Dermis microvascular lymphatic vessel endothelial cell (primary cell): ENCODE data around the gene TMEM269. TPM values are rescaled to one million over a fixed set of nuclear protein-coding genes. Genes with fewer than 3 reads are reported as not detected.
A peak's percentile ranks its signal among the peaks of the same experiment; 100 is the strongest.

ENCODE experiments used
- DNase-seq, 2 donors: peaks; one replicate each; pipeline versions ENCODE4 v3.0.0 to v3.0.0-alpha.2; 2010; ENCODE audit warnings: low read depth in 2 of 2
- total RNA-seq: library from RNA; depleted of rRNA; stranded (reverse); fragments of >200 nt; gene quantifications from 2 replicates; pipeline ENCODE4 v1.2.1, GENCODE V29; 2014

The TMEM269 gene
- total RNA-seq, 1 donor from 2014 or later, result not detected

DNA sequence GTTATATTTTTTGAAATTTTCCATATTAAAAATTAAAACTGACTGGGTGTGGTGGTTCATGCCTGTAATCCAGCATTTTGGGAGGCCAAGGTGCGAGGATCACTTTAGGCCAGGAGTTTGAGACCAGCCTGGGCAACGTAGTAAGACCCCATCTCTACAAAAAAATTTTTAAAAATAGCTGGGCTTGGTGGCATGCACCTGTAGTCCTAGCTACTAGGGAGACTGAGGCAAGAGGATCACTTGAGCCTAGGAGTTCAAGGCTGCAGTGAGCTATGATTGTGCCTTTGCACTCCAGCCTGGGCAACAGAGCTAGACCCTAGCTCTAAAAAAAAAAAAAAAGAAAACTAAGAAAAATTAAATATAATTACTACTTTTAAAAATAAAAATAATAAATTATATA, 36.9 kb downstream of the TMEM269 start:
- DNase-seq, result no peak

DNA sequence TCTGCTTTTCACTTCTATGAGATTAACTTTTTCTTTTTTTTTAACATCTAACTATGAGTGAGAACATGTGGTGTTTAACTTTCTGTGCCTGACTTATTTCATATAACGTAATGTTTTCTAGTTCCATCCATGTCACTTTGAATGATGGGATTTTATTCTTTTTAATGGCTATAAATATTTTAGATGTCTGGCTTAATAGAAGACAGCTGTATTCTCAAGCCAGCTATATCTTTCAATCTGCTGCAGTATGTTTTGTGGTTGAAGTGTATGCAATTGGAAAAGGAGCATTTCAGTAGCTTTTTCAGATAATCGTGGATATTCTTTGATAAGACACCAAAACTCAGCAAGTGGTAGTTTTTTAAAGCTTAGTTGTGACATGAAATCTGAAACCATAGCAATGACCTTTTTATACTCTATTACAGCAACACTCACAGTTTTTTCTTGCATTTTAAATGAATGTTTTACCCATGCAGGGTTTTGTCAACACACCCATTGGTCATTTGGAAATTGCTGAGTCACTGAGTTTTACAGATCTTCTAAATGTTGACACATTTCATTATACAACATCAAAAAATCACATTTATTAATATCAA, 38.1 kb downstream of the TMEM269 start:
- DNase-seq, result no peak

DNA sequence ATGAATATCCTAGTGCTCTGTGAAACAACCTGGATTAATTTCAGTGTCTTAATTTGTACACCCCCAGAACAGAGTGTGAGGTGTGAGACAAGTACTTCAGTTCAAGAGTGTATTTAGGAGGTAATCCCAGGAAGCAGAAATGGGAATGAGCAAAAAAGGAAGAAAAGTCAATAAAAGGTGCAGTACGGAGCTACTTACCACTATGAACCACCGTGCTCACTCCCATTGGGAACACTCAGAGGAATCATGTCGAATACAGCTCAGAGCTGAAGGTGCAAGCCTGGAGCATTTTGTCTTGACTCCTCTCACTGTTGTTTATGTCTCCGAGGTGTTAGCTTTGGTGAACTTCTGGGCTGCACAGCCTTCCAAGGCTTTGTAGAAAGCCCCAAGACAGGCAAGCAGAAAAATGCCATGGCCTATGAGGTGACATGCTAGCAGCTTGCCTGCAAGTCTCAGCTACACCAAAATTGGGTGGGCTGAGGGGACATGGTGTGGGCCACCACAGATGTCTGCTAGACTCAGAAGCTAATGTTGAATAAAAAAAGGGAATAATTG, 39.8 kb downstream of the TMEM269 start:
- no peak for DNase-seq

DNA sequence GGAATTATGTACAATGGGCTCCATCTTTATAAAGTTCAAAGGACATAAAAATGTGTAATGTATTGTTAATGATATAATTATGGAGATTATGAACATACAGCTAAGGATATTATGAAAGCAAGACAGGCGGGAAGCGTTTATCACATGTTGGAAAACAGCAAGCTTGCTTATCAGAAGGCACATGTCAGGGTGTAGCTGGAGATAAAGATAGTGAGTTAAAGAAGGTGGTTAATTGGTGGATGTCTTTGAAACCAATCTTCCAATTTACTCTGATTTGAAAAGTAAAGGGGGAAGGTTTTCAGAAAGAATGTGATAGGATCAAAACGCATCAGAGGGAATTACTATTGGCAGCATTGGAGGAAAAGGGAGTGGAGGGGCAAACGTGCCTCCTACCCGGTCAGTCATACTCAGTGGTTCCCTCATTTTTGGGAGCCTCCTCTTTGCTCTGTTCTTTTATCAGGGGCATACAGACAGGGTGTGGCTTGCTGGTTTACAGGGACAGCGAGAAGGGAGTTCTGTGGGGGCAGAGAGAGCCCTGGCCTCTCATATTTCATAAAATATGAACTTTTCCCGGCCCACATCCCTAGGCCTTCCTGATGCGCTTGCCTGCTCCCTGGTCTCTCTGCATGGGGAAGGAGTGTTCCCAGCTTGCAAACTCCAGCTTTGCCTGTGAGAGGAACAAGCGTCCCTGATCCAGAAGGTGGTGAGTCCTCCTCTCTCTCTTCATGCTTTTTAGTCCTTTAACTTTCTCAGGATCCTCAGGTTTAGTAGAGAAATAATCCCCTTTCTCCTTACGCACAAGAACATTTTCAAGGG, 40.5 kb downstream of the TMEM269 start:
- DNase-seq, result no peak

DNA sequence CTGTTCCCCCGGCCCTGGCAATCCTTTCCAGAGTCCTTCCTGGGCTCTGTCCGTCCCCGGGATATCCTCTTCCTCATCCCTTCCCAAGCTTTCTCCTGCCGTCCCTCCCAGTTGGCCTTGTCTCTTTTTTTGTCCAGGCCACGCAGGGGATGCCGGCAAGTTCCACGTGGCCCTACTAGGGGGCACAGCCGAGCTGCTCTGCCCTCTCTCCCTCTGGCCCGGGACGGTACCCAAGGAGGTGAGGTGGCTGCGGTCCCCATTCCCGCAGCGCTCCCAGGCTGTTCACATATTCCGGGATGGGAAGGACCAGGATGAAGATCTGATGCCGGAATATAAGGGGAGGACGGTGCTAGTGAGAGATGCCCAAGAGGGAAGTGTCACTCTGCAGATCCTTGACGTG, 45.8 kb downstream of the TMEM269 start:
- no peak for DNase-seq

DNA sequence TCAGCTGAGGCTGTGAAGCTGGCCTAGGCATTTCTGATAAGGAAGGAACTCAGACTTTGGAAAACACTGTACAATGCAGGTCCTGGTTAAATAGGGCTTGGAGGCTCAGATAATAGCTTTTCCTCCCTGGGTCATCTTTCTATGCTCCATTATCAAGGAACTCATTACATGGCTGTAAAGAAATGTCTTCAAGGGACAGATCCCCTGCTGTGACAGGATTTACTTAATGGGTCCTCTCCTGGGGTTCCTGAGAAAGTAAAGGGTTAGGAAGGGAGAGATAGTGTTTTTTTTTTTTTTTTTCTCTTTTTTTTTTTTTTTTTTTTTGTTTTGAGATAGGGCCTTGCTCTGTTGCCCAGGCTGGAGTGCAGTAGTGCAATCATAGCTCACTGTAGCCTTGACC, 46.5 kb downstream of the TMEM269 start:
- DNase-seq, result no peak

DNA sequence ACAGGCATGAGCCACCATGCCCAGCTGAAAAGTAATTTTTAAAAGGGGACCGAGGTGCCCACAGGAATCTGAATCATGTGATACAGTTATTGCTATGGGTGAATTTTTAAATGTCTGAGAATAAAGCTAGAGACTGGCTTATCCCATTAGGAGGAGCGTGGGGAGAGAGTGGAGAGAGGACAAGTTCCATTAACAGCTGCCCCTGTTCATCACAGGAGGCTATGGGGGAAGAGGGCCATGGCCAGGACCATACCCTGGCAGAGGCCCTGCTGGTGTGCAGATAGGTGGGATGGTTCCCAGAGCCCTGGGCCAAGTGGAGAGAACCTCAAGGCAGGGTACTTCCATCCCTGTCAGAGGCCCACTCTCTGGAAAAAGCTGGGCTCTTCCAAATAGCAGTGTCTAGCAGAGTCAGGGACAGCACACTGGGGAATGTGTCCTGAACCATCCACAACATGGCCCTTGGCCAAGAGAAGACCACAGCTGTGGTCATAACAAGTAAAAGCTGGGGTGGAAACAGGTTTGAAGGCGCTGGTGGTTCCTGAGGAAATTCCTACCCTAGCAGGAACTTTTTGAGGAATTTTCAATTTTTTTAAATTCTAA, 48.0 kb downstream of the TMEM269 start:
- DNase-seq, result no peak

DNA sequence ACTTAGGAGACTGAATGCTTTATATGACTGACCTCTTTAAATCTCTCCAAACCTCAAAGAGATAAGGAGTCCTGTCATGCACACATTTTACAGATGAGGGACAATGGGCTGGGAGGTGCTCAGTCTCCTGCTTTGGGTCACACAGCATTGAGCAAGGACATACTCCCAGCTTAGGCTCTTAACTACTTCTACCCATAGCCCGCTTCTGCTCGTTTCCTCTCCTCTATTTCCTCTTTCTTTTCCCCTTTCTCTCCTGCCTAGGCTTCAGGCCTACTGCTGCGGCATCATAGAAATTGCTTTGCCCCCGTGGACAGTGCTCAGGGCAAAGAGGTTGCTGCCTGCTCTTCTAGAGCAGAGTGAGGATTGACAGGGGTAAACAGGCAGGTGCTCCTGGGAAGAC, 49.2 kb downstream of the TMEM269 start:
- no peak for DNase-seq

DNA sequence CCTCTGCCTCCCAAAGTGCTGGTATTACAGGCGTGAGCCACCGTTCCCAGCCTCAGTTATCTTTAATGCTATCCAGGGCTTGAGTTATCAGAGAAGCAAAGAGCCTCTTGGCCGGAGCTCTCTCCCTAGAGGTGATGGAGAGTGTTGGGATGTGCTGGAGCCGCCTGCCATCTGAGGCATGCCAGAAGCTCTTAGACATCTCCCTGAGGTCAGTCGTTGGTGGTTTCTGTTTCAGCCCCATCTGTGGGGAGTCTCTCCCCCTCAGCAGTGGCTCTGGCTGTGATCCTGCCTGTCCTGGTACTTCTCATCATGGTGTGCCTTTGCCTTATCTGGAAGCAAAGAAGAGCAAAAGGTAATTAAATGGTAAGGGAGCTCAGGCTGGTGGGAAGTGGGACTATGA, 50.0 kb downstream of the TMEM269 start:
- no peak for DNase-seq

DNA sequence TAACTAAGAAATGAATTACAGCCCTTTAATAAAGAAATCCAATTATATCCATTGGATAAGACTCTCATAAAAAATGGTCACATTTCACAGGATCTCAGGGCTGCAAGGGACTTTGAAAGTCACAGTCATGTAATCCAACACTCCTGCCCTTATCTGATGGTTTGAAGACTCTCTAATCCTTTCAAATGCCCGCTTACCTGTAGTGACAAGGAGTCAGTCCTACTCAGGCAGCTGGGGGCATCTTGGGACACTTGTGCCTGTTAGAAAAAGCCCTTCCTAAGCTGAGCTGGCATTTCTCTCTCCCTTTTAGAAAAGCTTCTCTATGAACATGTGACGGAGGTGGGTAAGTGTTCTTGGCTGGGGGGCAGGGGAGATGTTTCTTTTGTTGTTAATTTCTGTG, 50.6 kb downstream of the TMEM269 start:
- no peak for DNase-seq

DNA sequence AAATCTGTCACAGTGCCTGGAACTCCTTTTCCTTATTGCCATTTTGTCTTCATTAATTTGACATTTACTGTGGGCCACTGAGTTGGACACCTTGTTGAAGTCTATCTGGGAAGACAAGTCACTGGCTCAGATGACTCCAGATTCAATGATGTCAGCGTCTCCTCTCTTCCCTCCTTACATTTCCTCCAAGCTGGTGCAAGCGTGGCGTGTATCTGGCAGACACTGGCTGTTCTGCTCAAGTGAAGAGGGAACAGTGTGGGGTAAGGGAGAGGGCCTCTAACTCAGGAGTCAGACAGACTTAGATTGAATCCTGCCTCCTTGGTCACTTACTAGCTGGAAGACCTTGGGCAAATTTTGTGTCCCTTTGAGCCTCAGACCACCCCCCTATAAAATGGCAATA, 52.9 kb downstream of the TMEM269 start:
- no peak for DNase-seq

DNA sequence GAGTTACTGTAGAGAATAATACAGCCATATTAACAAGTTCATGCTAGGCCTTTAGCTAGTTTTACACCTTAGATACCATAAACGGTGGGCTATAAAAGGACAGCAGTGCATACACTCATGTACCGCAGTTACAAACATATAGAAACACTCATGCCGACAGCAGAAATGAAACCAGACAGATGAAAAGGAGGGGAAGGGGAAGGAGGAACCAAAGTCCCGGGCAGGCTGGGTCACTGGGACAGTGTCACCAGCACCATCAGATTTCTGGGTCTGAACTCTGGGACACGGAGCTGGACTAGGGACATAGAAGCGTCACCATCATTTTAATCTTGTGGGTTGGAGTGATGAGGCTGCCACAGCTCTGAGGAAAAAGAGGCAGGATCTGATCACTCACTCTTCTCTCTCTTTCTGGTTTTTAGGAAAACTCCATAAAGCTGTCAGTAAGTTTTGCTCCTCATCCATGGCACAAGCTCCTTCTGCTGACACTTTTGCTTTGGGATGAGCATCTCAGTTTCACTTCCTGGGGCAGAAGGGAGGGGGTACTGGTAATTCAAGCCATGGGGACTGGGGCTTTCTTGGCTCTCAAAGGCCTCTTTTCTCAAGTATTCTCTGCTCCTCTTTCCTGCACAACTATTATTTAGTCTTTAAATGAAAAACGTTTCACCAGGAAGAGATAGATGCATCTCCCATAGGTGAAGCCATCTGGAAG, 53.8 kb downstream of the TMEM269 start:
- DNase-seq, result no peak

DNA sequence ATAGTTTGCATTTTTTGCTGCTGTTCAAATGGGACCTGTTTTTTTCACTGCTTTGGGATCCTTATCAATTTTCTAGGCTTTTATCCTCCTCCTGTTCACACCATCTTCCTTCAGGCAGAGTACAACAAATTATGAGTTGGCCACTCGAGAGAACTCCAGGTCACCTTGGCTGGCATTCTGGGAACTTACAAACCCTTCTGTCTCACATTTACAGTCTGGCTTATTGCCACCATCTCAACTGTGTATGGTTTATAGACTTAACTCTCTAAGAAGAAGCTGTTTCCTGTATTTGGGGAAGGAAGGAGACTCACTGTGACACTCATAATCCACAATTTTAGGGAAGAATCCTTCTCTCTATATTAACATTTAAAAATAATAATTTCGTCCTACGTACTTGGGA, 56.2 kb downstream of the TMEM269 start:
- no peak for DNase-seq

DNA sequence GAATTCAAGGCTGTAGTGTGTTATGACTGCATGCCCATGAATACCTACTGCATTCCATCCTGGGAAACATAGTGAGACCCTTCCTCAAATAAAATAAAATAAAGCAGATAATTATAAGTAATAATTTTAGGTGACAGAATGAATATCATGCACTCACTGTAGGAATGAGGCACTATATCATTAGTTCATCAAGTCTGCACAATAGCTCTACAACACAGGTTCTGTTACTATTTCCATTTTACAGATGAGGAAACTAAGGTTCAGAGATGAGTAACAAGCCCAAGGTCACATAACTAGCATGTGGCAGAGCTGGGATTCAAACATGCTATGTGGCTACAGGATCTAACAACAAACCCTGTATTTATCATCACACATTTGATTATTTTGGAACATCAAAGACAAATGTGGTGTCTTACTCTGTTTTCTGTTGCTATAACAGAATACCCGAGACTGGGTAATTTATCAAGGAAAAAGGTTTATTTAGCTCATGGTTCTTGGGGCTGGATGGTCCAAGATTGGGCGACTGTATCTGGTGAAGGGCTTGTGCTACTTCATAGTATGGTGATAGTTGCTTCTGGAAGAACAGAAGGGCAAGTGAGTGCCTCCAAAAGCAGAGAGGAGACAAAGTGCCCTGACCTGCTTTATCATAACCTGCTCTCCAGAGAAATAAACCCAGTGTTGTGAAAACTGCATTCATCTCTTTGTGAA, 56.8 kb downstream of the TMEM269 start:
- no peak for DNase-seq

DNA sequence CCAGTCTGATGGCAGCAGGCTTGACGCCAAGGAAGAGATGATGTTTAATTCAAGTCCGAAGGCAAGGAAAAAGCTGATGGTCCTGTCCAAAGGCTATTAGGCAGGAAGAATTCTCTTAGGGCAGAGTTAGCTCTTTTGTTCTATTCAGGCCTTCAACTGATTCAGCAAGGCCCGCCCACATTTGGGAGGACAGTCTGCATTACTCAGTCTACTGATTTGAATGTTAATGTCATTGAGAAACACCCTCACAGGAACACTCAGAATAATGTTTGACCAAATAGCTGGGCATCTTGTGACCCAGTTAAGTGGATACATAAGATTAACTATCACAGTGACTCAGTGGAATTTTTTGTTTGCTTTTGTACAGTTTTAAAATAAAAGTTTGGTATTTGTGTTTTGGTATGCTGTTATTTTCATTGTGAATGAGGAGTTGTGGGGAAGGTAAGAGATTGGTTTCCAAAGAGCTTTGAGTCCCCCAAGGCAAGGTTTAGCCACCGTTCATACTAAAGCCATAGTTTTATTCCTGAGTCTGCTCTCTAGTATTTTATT, 59.9 kb downstream of the TMEM269 start:
- no peak for DNase-seq

DNA sequence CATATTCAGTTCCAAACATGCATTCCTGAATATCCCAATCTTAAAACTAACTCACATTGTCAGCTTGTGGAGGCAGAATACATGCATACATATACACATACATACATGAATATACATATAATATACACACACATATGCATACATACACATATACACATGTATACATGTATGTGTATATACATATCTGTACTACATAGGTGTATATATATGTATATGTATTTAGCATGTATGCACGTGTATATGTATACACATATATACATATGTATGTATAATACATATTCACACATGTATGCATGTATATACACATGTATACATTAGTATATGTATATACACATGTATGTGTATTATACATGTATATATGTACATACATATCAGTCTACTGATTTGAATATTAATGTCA, 60.4 kb downstream of the TMEM269 start:
- DNase-seq, result no peak

DNA sequence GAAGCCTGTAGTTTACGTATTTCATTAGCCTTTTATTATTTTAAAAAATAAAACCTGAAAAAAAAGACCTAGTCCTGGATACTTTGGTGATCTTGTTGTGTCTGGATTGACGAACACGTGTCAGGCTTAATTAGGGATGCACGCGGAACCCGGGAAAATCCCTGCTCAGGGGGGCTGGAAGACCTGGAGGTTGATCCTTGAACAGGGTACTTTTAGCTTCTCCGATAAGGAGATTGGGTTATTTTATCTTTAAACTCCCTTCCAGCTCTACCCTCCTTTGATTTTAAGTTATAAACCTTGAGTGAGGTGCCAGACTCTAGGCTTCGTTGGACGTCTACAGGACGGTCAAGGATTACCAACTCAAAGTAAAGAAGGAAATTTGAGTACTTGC, 61.1 kb downstream of the TMEM269 start:
- DNase-seq, result no peak

DNA sequence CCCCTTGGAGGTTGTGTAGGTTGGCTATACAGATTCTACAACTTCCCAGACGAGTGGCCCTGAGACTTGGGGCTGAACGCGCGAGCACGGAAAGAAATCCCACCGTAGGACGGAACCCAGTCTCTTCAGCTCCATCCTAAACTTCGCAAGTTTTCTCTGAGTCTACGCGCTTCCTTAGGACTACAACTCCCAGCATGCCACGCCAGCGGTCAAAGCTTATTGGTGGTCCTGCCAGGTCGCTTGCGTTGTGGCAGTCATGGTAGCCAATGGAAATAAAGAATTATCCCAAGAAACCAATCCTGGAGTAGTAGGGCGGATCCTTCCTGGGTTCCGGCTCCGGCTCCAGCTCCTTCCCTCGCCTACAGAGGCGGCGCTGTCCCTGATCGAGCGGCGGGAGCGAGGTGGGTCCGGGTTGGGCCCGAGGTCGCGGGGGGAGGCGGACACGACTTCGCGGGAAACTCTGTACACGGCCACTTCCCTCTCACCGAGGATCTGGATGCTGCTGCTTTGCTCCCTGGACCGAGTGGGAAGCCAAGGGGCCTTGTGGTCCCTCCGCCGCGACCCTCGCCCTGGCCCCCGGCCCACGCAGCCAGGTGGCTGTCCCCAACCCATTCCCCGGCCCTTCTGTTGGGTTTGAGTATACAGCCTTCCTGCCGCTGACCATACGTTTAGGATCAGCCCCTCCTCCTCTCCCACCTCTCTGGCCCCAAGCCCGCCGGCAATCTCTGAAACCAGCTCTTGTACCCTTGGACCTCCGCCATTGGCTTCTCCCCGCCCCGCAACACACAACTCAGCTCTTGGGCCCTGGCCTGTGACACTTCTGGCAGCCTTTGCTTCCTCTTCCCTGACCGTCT, 61.7 kb downstream of the TMEM269 start, which contains the start of gene ZNF691:
ZNF691 (plus strand) TSS at position 357 of the 854 bp plus-strand sequence. CDS start 3,046 bp downstream, outside the sequence.
- DNase-seq, result peak; percentile 93 to 97

DNA sequence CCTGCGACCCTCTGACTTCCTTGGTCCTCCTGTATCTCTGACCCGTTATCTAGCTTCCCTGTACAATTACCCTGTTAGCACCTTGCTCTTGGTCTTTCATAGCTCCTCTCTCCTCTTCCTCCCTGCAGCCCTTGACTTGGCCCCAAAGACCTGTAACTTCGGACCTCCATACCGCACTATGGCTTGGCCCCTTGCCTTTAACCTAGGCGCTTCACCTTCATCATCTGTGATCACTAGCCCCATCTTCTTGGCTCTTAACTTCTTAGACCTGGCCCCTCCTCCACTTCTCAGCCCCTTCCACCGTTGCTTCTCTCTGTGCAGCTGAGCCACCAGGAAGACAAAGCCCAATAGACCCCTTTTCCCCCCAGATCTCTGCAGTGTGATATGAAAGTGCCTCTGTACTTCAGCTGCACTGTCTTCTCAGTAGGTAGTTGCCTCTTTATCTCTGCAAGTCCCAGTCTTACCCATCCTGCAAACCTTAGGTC, 62.4 kb downstream of the TMEM269 start:
- no peak for DNase-seq
